ENCODE measurements around the gene MX1. TPM values are rescaled to one million over a fixed set of nuclear protein-coding genes. Genes with fewer than 3 reads are reported as not detected.

Gene MX1
- total RNA-seq, 1 donor from 2014 or later, result 420 TPM

GRCh38 chr21:41494242-41494641 lies 68.2 kb downstream of the MX1 start:
- Mint-ChIP-seq H3K27ac (ENCODE audit: unreplicated experiment) (no peak overlapping the region), H3K4me3 (ENCODE audit: unreplicated experiment) (no peak overlapping the region), H3K27me3 (ENCODE audit: low read depth, unreplicated experiment) (peaks cover 23% of the 10 kb centered on the region), H3K36me3 (ENCODE audit: low read depth, unreplicated experiment) (no peaks in the 10 kb centered on the region), H3K9me3 (ENCODE audit: unreplicated experiment) (no peaks in the 10 kb centered on the region), H3K4me1 (ENCODE audit: low read depth, unreplicated experiment) (no peaks in the 10 kb centered on the region)
- Histone ChIP-seq H3K4me3 (ENCODE audit: insufficient read depth, low read depth, low read length) (no peak overlapping the region), H3K27ac (ENCODE audit: low read depth, low read length) (no peak overlapping the region), H4K20me1 (ENCODE audit: insufficient read depth, low read length) (no peaks in the 10 kb centered on the region), H3K79me2 (ENCODE audit: insufficient read depth, low read length) (no peaks in the 10 kb centered on the region), H3K4me2 (ENCODE audit: low read length) (no peak overlapping the region), H3K36me3 (ENCODE audit: insufficient read depth, low read length) (no peaks in the 10 kb centered on the region), H3K4me1 (ENCODE audit: insufficient read depth, low read length) (no peaks in the 10 kb centered on the region), H3K9me3 (ENCODE audit: insufficient read depth, low read depth, low read length) (no peaks in the 10 kb centered on the region), H3K27me3 (ENCODE audit: insufficient read depth, low read length) (peaks cover 4% of the 10 kb centered on the region), H3K9ac (ENCODE audit: low read length) (no peak overlapping the region), H2AFZ (ENCODE audit: low read depth, low read length) (no peak overlapping the region)
- DNase-seq (ENCODE audit: low read depth), result no peak
- no peak for TF ChIP-seq EZH2 (IDR thresholded peaks at IDR 0.05; ENCODE audit: insufficient read depth, low read length)
- no peak for TF ChIP-seq CTCF (IDR thresholded peaks at IDR 0.05; ENCODE audit: insufficient read depth, low read depth, low read length)
- FAIRE-seq, result no peak

- Histone ChIP-seq H2AFZ (ENCODE audit: low read depth, low read length) (no peak overlapping the region), H3K4me1 (ENCODE audit: insufficient read depth, low read length) (no peaks in the 10 kb centered on the region), H4K20me1 (ENCODE audit: insufficient read depth, low read length) (no peaks in the 10 kb centered on the region), H3K4me3 (ENCODE audit: insufficient read depth, low read depth, low read length) (no peak overlapping the region), H3K36me3 (ENCODE audit: insufficient read depth, low read length) (no peaks in the 10 kb centered on the region), H3K79me2 (ENCODE audit: insufficient read depth, low read length) (no peaks in the 10 kb centered on the region), H3K27ac (ENCODE audit: low read depth, low read length) (no peak overlapping the region), H3K4me2 (ENCODE audit: low read length) (no peak overlapping the region), H3K9ac (ENCODE audit: low read length) (no peak overlapping the region), H3K27me3 (ENCODE audit: insufficient read depth, low read length) (peaks cover 7% of the 10 kb centered on the region), H3K9me3 (ENCODE audit: insufficient read depth, low read depth, low read length) (no peaks in the 10 kb centered on the region)
- Mint-ChIP-seq H3K4me3 (ENCODE audit: unreplicated experiment) (no peak overlapping the region), H3K27me3 (ENCODE audit: low read depth, unreplicated experiment) (peaks cover 32% of the 10 kb centered on the region), H3K27ac (ENCODE audit: unreplicated experiment) (no peak overlapping the region), H3K9me3 (ENCODE audit: unreplicated experiment) (no peaks in the 10 kb centered on the region), H3K36me3 (ENCODE audit: low read depth, unreplicated experiment) (no peaks in the 10 kb centered on the region), H3K4me1 (ENCODE audit: low read depth, unreplicated experiment) (no peaks in the 10 kb centered on the region)
- FAIRE-seq (no peak), DNase-seq (ENCODE audit: low read depth) (no peak)
- TF ChIP-seq EZH2 (IDR thresholded peaks at IDR 0.05; ENCODE audit: insufficient read depth, low read length) (no peak), CTCF (IDR thresholded peaks at IDR 0.05; ENCODE audit: insufficient read depth, low read depth, low read length) (no peak)
These were observed 71.0 kb downstream of the MX1 start for GRCh38 chr21:41497008-41497407.

- TF ChIP-seq CTCF (IDR thresholded peaks at IDR 0.05; ENCODE audit: insufficient read depth, low read depth, low read length), result no peak
- TF ChIP-seq EZH2 (IDR thresholded peaks at IDR 0.05; ENCODE audit: insufficient read depth, low read length), result no peak
- peaks cover 35% of the 10 kb centered on the region for H3K27me3 Mint-ChIP-seq (ENCODE audit: low read depth, unreplicated experiment)
- no peaks in the 10 kb centered on the region for H3K79me2 ChIP-seq (ENCODE audit: insufficient read depth, low read length)
- H3K4me2 ChIP-seq (ENCODE audit: low read length), result no peak overlapping the region
- H3K27me3 ChIP-seq (ENCODE audit: insufficient read depth, low read length), result peaks cover 7% of the 10 kb centered on the region
- H3K9me3 Mint-ChIP-seq (ENCODE audit: unreplicated experiment), result no peaks in the 10 kb centered on the region
- H3K36me3 ChIP-seq (ENCODE audit: insufficient read depth, low read length), result no peaks in the 10 kb centered on the region
- no peak overlapping the region for H3K9ac ChIP-seq (ENCODE audit: low read length)
- H3K4me3 ChIP-seq (ENCODE audit: insufficient read depth, low read depth, low read length), result no peak overlapping the region
- no peak for DNase-seq (ENCODE audit: low read depth)
- FAIRE-seq, result no peak
- no peaks in the 10 kb centered on the region for H3K4me1 Mint-ChIP-seq (ENCODE audit: low read depth, unreplicated experiment)
- H3K27ac ChIP-seq (ENCODE audit: low read depth, low read length), result no peak overlapping the region
- no peak overlapping the region for H3K4me3 Mint-ChIP-seq (ENCODE audit: unreplicated experiment)
- H4K20me1 ChIP-seq (ENCODE audit: insufficient read depth, low read length), result no peaks in the 10 kb centered on the region
- no peak overlapping the region for H3K27ac Mint-ChIP-seq (ENCODE audit: unreplicated experiment)
- H3K9me3 ChIP-seq (ENCODE audit: insufficient read depth, low read depth, low read length), result no peaks in the 10 kb centered on the region
- H3K4me1 ChIP-seq (ENCODE audit: insufficient read depth, low read length), result no peaks in the 10 kb centered on the region
- no peaks in the 10 kb centered on the region for H3K36me3 Mint-ChIP-seq (ENCODE audit: low read depth, unreplicated experiment)
- no peak overlapping the region for H2AFZ ChIP-seq (ENCODE audit: low read depth, low read length)
These were observed 71.7 kb downstream of the MX1 start for GRCh38 chr21:41497788-41498187.
